ENCODE data around the gene FKBP15.

The FKBP15 gene

GRCh38 chr9:113219186-113219936 is 1.7 kb downstream of the FKBP15 start:
- H3K4me3 ChIP-seq (ENCODE audit: low read length): peak overlapping the region; percentile 96
- TF ChIP-seq ZNF274 (IDR thresholded peaks at IDR 0.05; ENCODE audit: low read depth, low read length): no peak

GRCh38 chr9:113216406-113216805 is 4.7 kb downstream of the FKBP15 start:
- H3K4me3 ChIP-seq (ENCODE audit: low read length): no peak overlapping the region
- TF ChIP-seq ZNF274 (IDR thresholded peaks at IDR 0.05; ENCODE audit: low read depth, low read length): no peak

- H3K4me3 ChIP-seq (ENCODE audit: low read length): no peak overlapping the region
Observed at GRCh38 chr9:113215132-113215531, 5.9 kb downstream of the FKBP15 start.

GRCh38 chr9:113210815-113211214 is 10.3 kb downstream of the FKBP15 start:
- TF ChIP-seq ZNF274 (IDR thresholded peaks at IDR 0.05; ENCODE audit: low read depth, low read length): no peak
- no peak overlapping the region for H3K4me3 ChIP-seq (ENCODE audit: low read length)

More at GRCh38 chr9:113215132-113215531, 5.9 kb downstream of the FKBP15 start:
- TF ChIP-seq ZNF274 (IDR thresholded peaks at IDR 0.05; ENCODE audit: low read depth, low read length): no peak

- TF ChIP-seq ZNF274 (IDR thresholded peaks at IDR 0.05; ENCODE audit: low read depth, low read length): no peak
- no peak overlapping the region for H3K4me3 ChIP-seq (ENCODE audit: low read length)
Observed at GRCh38 chr9:113205861-113206260, 15.2 kb downstream of the FKBP15 start.

- H3K4me3 ChIP-seq (ENCODE audit: low read length): no peak overlapping the region
- TF ChIP-seq ZNF274 (IDR thresholded peaks at IDR 0.05; ENCODE audit: low read depth, low read length): no peak
Observed at GRCh38 chr9:113205432-113205831, 15.6 kb downstream of the FKBP15 start.

GRCh38 chr9:113199683-113200329 is 21.3 kb downstream of the FKBP15 start:
- TF ChIP-seq ZNF274 (IDR thresholded peaks at IDR 0.05; ENCODE audit: low read depth, low read length): no peak
- no peak overlapping the region for H3K4me3 ChIP-seq (ENCODE audit: low read length)

- H3K4me3 ChIP-seq (ENCODE audit: low read length): no peak overlapping the region
- TF ChIP-seq ZNF274 (IDR thresholded peaks at IDR 0.05; ENCODE audit: low read depth, low read length): no peak
Observed at GRCh38 chr9:113192455-113192854, 28.6 kb downstream of the FKBP15 start.

GRCh38 chr9:113187929-113188595 is 33.0 kb downstream of the FKBP15 start:
- no peak for TF ChIP-seq ZNF274 (IDR thresholded peaks at IDR 0.05; ENCODE audit: low read depth, low read length)
- H3K4me3 ChIP-seq (ENCODE audit: low read length): no peak overlapping the region

- no peak overlapping the region for H3K4me3 ChIP-seq (ENCODE audit: low read length)
- TF ChIP-seq ZNF274 (IDR thresholded peaks at IDR 0.05; ENCODE audit: low read depth, low read length): no peak
Observed at GRCh38 chr9:113186137-113186755, 34.8 kb downstream of the FKBP15 start.

- TF ChIP-seq ZNF274 (IDR thresholded peaks at IDR 0.05; ENCODE audit: low read depth, low read length): no peak
- H3K4me3 ChIP-seq (ENCODE audit: low read length): no peak overlapping the region
Observed at GRCh38 chr9:113185271-113185670, 35.8 kb downstream of the FKBP15 start.

- no peak overlapping the region for H3K4me3 ChIP-seq (ENCODE audit: low read length)
- TF ChIP-seq ZNF274 (IDR thresholded peaks at IDR 0.05; ENCODE audit: low read depth, low read length): no peak
Observed at GRCh38 chr9:113184539-113184938, 36.5 kb downstream of the FKBP15 start.

GRCh38 chr9:113183956-113184488 is 37.1 kb downstream of the FKBP15 start:
- no peak for TF ChIP-seq ZNF274 (IDR thresholded peaks at IDR 0.05; ENCODE audit: low read depth, low read length)
- H3K4me3 ChIP-seq (ENCODE audit: low read length): no peak overlapping the region

GRCh38 chr9:113181165-113181564 is 39.9 kb downstream of the FKBP15 start:
- no peak for TF ChIP-seq ZNF274 (IDR thresholded peaks at IDR 0.05; ENCODE audit: low read depth, low read length)
- H3K4me3 ChIP-seq (ENCODE audit: low read length): no peak overlapping the region

Data from GM08714 (cell line).